ENCODE measurements around the gene THOP1. TPM values are rescaled to one million over a fixed set of nuclear protein-coding genes. Genes with fewer than 3 reads are reported as not detected.

Gene THOP1
- total and polyA plus RNA-seq, 11 donors = 36.8 to 114 (median 44.3) TPM

DNA sequence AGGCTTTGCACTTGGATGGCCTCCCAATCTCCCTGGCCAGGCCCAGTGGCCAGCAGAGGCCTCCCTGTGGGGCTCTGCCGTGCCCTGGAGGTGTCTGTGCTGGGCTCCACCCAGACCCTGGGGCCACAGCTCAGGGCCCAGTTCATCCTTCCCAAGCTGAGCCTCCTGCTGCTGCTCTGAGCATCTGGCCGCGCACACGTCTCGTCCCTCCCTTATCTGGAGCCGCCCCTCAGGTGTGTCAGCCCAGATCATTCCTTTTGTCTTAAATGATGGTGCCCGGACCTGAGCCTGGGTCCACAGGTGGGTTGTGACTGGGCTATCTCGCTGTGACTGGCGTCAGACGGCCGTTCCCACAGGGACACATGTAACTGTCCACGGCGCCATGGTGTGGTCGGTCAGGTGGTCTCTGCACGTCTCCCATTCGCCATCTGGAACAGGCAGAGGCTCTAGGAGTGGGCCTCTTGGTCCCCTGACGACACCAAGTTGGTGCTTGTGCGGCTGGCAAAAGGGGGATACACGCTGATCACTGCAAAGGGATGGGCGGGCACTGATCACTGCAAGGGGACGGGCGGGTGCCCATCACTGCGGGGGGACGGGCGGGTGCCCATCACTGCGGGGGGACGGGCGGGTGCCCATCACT, 20.1 kb downstream of the THOP1 start:
- Histone ChIP-seq H3K4me1 (no peaks in the 10 kb centered on the region), H3K9me3 (no peaks in the 10 kb centered on the region), H3K4me3 (no peak overlapping the region), H3K27me3 (no peaks in the 10 kb centered on the region), H3K27ac (no peak overlapping the region), H3K36me3 (peaks cover 0 to 65% (median 32%) of the 10 kb centered on the region in 9 donors)
- ATAC-seq (no peak), DNase-seq (peak in 2 of 5 donors; percentile 20 to 41)
- intact Hi-C loops (cut with DNase I) = no loop called here
- no peak for TF ChIP-seq POLR2A (IDR thresholded peaks at IDR 0.05)
- TF ChIP-seq, protein P1, sequence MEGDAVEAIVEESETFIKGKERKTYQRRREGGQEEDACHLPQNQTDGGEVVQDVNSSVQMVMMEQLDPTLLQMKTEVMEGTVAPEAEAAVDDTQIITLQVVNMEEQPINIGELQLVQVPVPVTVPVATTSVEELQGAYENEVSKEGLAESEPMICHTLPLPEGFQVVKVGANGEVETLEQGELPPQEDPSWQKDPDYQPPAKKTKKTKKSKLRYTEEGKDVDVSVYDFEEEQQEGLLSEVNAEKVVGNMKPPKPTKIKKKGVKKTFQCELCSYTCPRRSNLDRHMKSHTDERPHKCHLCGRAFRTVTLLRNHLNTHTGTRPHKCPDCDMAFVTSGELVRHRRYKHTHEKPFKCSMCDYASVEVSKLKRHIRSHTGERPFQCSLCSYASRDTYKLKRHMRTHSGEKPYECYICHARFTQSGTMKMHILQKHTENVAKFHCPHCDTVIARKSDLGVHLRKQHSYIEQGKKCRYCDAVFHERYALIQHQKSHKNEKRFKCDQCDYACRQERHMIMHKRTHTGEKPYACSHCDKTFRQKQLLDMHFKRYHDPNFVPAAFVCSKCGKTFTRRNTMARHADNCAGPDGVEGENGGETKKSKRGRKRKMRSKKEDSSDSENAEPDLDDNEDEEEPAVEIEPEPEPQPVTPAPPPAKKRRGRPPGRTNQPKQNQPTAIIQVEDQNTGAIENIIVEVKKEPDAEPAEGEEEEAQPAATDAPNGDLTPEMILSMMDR (IDR thresholded peaks at IDR 0.05) = no peak
- 96 to 98% (median 97%) methylated on average over 9 to 28 of the region's 28 CpGs for WGBS, 4 donors

- H3K27ac ChIP-seq = no peak overlapping the region
- DNase-seq (peak in 1 of 5 donors; percentile 54), ATAC-seq (no peak)
- H3K36me3 ChIP-seq = peaks cover 0 to 66% (median 38%) of the 10 kb centered on the region in 9 donors
- no peak for TF ChIP-seq POLR2A (IDR thresholded peaks at IDR 0.05)
- TF ChIP-seq, protein P1 (IDR thresholded peaks at IDR 0.05) = no peak
- intact Hi-C loops (cut with DNase I) = no loop called here
- no peaks in the 10 kb centered on the region for H3K4me1 ChIP-seq
- H3K9me3 ChIP-seq = no peaks in the 10 kb centered on the region
- 95 to 96% (median 95%) methylated on average over 21 to 23 of the region's 23 CpGs for WGBS, 4 donors
- H3K27me3 ChIP-seq = no peaks in the 10 kb centered on the region
- no peak overlapping the region for H3K4me3 ChIP-seq
Measured at GRCh38 chr19:2805991-2806649, 20.8 kb downstream of the THOP1 start.

DNA sequence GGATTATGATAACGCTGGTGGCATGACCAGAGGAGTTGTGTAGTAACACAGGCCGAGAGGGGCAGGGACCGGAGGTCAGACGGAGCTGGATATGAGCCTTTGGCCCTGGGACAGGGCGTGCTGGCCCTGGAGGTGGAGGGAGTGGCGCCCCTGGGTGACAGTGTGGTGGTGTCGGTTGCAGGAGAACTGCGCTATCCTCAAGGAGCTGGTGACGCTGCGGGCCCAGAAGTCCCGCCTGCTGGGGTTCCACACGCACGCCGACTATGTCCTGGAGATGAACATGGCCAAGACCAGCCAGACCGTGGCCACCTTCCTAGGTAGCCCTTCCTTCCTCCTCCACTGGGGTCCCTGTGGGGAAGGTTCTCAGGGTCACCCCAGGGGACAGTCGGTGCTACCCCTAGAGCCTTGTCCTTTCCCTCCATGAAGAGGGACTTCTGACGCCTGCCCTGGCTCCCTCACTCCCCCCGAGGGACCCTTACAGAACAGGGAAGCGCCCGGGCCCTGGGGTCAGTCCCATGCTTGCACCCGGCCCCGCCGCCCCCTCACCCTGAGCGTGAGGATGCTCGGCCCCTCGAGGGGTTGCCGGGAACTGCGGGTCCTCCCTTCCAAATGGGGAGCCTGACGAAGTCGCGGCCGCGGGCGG, 21.6 kb downstream of the THOP1 start:
- H3K27me3 ChIP-seq = no peaks in the 10 kb centered on the region
- 93 to 96% (median 95%) methylated on average over 30 to 34 of the region's 34 CpGs for WGBS, 4 donors
- no peaks in the 10 kb centered on the region for H3K9me3 ChIP-seq
- TF ChIP-seq, protein P1 (IDR thresholded peaks at IDR 0.05) = no peak
- TF ChIP-seq POLR2A (IDR thresholded peaks at IDR 0.05) = no peak
- H3K27ac ChIP-seq = no peak overlapping the region
- DNase-seq = peak in 3 of 5 donors; percentile 5 to 42 (median 20)
- H3K4me1 ChIP-seq = no peaks in the 10 kb centered on the region
- peaks cover 0 to 60% (median 38%) of the 10 kb centered on the region in 9 donors for H3K36me3 ChIP-seq
- H3K4me3 ChIP-seq = no peak overlapping the region
- ATAC-seq = no peak
- intact Hi-C loops (cut with DNase I) = no loop called here

Data from heart left ventricle (tissue), 16 donors.